HL-60 (cell line): ENCODE results near the gene ITIH1.

ENCODE experiments used
- DNase-seq, 2 experiments: peaks; one replicate each; pipeline ENCODE4 v3.0.0-alpha.2; 2010 to 2020; ENCODE audit warnings: low read depth in 1 of 2, low spot score in 1 of 2
- H3K27ac ChIP-seq: fragments of 250-450 bp; sonication (Bioruptor Pico); replicated peaks from 2 replicates; pipeline ENCODE4 v1.5.1; 2020; ENCODE audit warnings: mild to moderate bottlenecking, moderate library complexity
- H3K27me3 ChIP-seq: fragments of 250-450 bp; sonication (Bioruptor Pico); 2 replicates; pipeline ENCODE4 v1.5.1; 2021; ENCODE audit warnings: mild to moderate bottlenecking, moderate library complexity; ENCODE audit not compliant: insufficient read depth, poor library complexity, severe bottlenecking
- H3K4me3 ChIP-seq: replicated peaks from 2 replicates; pipeline ENCODE4 v1.5.1; 2011; ENCODE audit warnings: mild to moderate bottlenecking, control low read depth, low read length; ENCODE audit not compliant: insufficient read depth
- GABPA ChIP-seq: IDR thresholded peaks from 2 replicates; pipeline ENCODE4 v1.6.1; 2012; ENCODE audit warnings: low read depth
- POLR2AphosphoS5 ChIP-seq: IDR thresholded peaks from 2 replicates; pipeline ENCODE4 v1.6.1; 2012; ENCODE audit warnings: low read depth
- SPI1 ChIP-seq: IDR thresholded peaks from 2 replicates; pipeline ENCODE4 v1.6.1; 2012; ENCODE audit warnings: low read depth, mild to moderate bottlenecking, borderline replicate concordance
- TF ChIP-seq, protein P1 (sequence below): IDR thresholded peaks from one replicate; pipeline ENCODE4 v1.5.1; 2011; ENCODE audit warnings: low read length, control low read depth, inconsistent platforms; ENCODE audit not compliant: insufficient read depth
- TF ChIP-seq, protein P2 (sequence below): IDR thresholded peaks from 2 replicates; pipeline ENCODE4 v1.6.1; 2012; ENCODE audit warnings: low read depth; ENCODE audit not compliant: insufficient replicate concordance

Gene ITIH1

DNA sequence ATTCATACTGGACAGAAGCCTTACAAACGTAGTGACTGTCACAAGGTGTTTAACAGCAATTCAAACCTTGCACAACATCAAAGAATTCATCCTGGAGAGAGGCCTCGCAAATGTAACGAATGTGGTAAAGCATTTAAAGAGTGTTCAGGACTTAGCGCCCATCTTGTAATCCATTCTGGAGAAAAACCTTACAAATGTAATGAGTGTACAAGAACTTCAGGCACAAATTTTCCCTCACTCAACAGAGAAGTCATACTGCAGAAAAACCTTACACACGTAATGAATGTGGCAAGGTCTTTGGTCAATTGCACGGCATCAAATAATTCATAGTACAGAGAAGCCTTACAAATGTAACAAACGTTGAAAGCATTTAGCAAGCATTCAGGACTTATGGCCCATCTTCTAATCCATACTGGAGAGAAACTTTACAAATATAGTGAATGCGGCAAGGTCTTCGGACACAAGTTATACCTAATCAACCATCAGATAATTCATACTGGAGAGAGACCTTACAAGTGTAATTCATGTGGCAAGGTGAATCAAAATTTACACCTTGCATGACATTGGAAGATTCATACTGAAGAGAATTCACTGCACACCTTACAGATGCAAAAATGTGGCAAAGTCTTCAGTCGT, 44.0 kb upstream of the ITIH1 start:
- no peak for DNase-seq
- Histone ChIP-seq H3K27me3 (no peaks in the 10 kb centered on the region), H3K4me3 (no peak overlapping the region), H3K27ac (no peak overlapping the region)
- TF ChIP-seq GABPA (no peak), SPI1 (no peak), POLR2AphosphoS5 (no peak)
- TF ChIP-seq, protein P1, sequence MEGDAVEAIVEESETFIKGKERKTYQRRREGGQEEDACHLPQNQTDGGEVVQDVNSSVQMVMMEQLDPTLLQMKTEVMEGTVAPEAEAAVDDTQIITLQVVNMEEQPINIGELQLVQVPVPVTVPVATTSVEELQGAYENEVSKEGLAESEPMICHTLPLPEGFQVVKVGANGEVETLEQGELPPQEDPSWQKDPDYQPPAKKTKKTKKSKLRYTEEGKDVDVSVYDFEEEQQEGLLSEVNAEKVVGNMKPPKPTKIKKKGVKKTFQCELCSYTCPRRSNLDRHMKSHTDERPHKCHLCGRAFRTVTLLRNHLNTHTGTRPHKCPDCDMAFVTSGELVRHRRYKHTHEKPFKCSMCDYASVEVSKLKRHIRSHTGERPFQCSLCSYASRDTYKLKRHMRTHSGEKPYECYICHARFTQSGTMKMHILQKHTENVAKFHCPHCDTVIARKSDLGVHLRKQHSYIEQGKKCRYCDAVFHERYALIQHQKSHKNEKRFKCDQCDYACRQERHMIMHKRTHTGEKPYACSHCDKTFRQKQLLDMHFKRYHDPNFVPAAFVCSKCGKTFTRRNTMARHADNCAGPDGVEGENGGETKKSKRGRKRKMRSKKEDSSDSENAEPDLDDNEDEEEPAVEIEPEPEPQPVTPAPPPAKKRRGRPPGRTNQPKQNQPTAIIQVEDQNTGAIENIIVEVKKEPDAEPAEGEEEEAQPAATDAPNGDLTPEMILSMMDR, result no peak
- TF ChIP-seq, protein P2, sequence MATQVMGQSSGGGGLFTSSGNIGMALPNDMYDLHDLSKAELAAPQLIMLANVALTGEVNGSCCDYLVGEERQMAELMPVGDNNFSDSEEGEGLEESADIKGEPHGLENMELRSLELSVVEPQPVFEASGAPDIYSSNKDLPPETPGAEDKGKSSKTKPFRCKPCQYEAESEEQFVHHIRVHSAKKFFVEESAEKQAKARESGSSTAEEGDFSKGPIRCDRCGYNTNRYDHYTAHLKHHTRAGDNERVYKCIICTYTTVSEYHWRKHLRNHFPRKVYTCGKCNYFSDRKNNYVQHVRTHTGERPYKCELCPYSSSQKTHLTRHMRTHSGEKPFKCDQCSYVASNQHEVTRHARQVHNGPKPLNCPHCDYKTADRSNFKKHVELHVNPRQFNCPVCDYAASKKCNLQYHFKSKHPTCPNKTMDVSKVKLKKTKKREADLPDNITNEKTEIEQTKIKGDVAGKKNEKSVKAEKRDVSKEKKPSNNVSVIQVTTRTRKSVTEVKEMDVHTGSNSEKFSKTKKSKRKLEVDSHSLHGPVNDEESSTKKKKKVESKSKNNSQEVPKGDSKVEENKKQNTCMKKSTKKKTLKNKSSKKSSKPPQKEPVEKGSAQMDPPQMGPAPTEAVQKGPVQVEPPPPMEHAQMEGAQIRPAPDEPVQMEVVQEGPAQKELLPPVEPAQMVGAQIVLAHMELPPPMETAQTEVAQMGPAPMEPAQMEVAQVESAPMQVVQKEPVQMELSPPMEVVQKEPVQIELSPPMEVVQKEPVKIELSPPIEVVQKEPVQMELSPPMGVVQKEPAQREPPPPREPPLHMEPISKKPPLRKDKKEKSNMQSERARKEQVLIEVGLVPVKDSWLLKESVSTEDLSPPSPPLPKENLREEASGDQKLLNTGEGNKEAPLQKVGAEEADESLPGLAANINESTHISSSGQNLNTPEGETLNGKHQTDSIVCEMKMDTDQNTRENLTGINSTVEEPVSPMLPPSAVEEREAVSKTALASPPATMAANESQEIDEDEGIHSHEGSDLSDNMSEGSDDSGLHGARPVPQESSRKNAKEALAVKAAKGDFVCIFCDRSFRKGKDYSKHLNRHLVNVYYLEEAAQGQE, result no peak

DNA sequence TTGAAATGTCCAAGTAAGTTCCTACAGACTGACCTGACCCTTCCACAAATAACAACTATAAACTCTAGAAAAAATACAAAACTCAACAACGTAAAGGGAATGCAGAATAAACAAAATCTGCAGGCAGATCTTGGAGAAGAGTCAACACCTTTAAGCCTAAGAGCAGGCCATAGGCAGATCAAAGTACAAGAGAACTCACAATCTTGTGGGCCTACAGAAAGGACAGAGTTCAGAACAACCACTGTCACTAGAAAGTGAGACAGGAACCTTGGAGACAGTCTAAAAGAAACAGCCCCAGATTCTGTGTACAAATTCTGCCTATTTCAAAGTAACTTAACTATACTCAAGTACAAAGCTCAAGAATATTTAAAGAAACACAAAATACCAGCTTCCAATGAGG, 37.7 kb upstream of the ITIH1 start:
- DNase-seq, result no peak
- no peak for TF ChIP-seq SPI1
- no peak for TF ChIP-seq POLR2AphosphoS5
- TF ChIP-seq, protein P1, result no peak
- no peak for TF ChIP-seq GABPA
- TF ChIP-seq, protein P2, result no peak
- Histone ChIP-seq H3K27ac (no peak overlapping the region), H3K27me3 (no peaks in the 10 kb centered on the region), H3K4me3 (no peak overlapping the region)

DNA sequence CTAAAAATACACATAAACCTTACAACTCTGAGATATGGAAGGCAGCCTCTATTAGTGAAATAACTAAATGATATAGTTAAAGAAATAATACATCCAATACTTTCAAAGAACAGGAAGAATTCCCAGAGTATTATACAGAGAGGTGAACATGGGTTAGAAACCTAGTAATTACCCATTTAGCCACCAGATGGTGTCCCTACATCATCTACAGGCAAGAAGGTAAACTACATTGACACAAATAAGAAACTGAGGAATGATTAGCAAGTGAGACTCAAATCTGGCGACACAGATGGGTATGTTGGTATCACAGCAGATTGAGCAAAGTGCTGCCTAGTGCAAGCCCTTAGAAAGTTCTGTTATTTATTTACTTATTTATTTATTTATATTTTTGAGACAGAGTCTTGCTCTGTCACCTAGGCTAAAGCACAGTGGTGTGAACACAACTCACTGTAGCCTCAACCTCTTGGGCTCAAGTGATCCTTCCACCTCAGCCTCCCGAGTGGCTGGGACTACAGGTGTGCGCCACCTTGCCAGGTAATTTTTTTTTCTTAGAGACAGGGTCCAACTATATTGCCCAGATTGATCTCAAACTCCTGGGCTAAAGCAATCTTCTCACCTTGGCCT, 34.9 kb upstream of the ITIH1 start:
- peak in 1 of 2 experiments; percentile 23 for DNase-seq
- Histone ChIP-seq H3K27me3 (no peaks in the 10 kb centered on the region), H3K27ac (no peak overlapping the region), H3K4me3 (no peak overlapping the region)
- TF ChIP-seq POLR2AphosphoS5 (no peak), SPI1 (no peak), GABPA (no peak)
- TF ChIP-seq, protein P2, result no peak
- TF ChIP-seq, protein P1, result peak; percentile 33
